HL-60 (cell line): ENCODE results near the gene AGPAT3.

Experiments used
- CTCF ChIP-seq: IDR thresholded peaks from one replicate; pipeline ENCODE4 v1.5.1; 2011; ENCODE audit warnings: low read length, control low read depth, inconsistent platforms; ENCODE audit not compliant: insufficient read depth
- GABPA ChIP-seq: IDR thresholded peaks from 2 replicates; pipeline ENCODE4 v1.6.1; 2012; ENCODE audit warnings: low read depth
- POLR2AphosphoS5 ChIP-seq: IDR thresholded peaks from 2 replicates; pipeline ENCODE4 v1.6.1; 2012; ENCODE audit warnings: low read depth
- REST ChIP-seq: IDR thresholded peaks from 2 replicates; pipeline ENCODE4 v1.6.1; 2012; ENCODE audit warnings: low read depth; ENCODE audit not compliant: insufficient replicate concordance
- SPI1 ChIP-seq: IDR thresholded peaks from 2 replicates; pipeline ENCODE4 v1.6.1; 2012; ENCODE audit warnings: low read depth, mild to moderate bottlenecking, borderline replicate concordance

- TF ChIP-seq CTCF (no peak), POLR2AphosphoS5 (no peak), REST (no peak), GABPA (no peak), SPI1 (no peak)
Observed at GRCh38 chr21:43978060-43978459, 113.0 kb downstream of the AGPAT3 start.
